SK-N-SH (cell line): ENCODE data around the gene DNAH6. TPM values are rescaled to one million over a fixed set of nuclear protein-coding genes. Genes with fewer than 3 reads are reported as not detected.

Experiments used
- polyA plus RNA-seq, 3 experiments: library from polyadenylated mRNA; depleted of rRNA; stranded (reverse); fragments of >200 nt; gene quantifications; 2 replicates each; pipeline ENCODE4 v1.2.3, GENCODE V29; 2012

The DNAH6 gene
- polyA plus RNA-seq, 1 of the 3 experiments (the other 2 are of a cell fraction), result 0.03 TPM

Other genes with a start within 250 kb of the DNAH6 start
- gene SUCLG1, start 57.2 kb upstream of the DNAH6 start, polyA plus RNA-seq (2012; rRNA removed), result 32.7 and 39.7 TPM in 2 replicates